AG04449 (cell line): ENCODE data around the gene ENPP7.

Source experiments
- CTCF ChIA-PET: fragments of 350-600 bp; formaldehyde crosslinking; extraction: SDS; loops from one replicate; lab custom pipeline; 2021; ENCODE audit warnings: antibody characterized with exemption; lab: Yijun Ruan, JAX
- POLR2A ChIA-PET: fragments of 400-600, 350-600 bp; formaldehyde crosslinking; extraction: SDS; loops from one replicate; lab custom pipeline; 2020; ENCODE audit warnings: antibody characterized with exemption, inconsistent platforms; lab: Yijun Ruan, JAX
- DNase-seq: peaks from one replicate; pipeline ENCODE4 v3.0.0-alpha.2; 2010; ENCODE audit warnings: low read depth, low spot score
- H3K4me3 ChIP-seq: 2 replicates; pipeline ENCODE4 v1.5.1; 2011; ENCODE audit warnings: low read depth, mild to moderate bottlenecking, control low read depth, low read length
- TF ChIP-seq, protein P1 (sequence below): IDR thresholded peaks from one replicate; pipeline ENCODE4 v1.5.1; 2011; ENCODE audit warnings: mild to moderate bottlenecking, moderate library complexity, low read length, control low read depth, inconsistent platforms; ENCODE audit not compliant: insufficient read depth; ENCODE audit errors: missing control alignments

Gene ENPP7

DNA sequence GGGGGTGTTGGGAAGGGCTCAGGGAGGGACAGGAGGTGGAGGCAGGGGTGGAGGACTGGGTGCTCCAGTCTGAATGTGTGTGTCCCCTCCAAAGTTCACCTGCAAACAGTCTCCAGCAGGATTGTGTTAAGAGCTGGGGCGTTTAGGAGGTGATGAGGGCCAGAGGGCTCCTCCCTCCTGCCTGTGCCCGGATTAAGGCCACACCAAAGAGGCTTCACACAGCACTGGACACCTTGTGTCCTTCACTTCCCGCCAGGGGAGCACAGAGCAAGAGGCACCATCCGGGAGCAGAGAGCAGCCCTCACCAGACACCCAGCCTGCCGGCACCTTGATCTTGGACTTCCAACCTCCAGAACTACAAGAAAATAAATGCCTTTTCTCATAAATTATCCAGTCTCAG is 30.2 kb upstream of the ENPP7 start:
- no peak for DNase-seq
- H3K4me3 ChIP-seq, result no peak overlapping the region
- ChIA-PET CTCF (interaction anchor here (8.0 kb wide), 1 partner anchor 8 kb away, joined by 49 read pairs; no protein-coding TSS in a partner anchor), POLR2A (no interaction called here)
- TF ChIP-seq, protein P1, sequence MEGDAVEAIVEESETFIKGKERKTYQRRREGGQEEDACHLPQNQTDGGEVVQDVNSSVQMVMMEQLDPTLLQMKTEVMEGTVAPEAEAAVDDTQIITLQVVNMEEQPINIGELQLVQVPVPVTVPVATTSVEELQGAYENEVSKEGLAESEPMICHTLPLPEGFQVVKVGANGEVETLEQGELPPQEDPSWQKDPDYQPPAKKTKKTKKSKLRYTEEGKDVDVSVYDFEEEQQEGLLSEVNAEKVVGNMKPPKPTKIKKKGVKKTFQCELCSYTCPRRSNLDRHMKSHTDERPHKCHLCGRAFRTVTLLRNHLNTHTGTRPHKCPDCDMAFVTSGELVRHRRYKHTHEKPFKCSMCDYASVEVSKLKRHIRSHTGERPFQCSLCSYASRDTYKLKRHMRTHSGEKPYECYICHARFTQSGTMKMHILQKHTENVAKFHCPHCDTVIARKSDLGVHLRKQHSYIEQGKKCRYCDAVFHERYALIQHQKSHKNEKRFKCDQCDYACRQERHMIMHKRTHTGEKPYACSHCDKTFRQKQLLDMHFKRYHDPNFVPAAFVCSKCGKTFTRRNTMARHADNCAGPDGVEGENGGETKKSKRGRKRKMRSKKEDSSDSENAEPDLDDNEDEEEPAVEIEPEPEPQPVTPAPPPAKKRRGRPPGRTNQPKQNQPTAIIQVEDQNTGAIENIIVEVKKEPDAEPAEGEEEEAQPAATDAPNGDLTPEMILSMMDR, result no peak

DNA sequence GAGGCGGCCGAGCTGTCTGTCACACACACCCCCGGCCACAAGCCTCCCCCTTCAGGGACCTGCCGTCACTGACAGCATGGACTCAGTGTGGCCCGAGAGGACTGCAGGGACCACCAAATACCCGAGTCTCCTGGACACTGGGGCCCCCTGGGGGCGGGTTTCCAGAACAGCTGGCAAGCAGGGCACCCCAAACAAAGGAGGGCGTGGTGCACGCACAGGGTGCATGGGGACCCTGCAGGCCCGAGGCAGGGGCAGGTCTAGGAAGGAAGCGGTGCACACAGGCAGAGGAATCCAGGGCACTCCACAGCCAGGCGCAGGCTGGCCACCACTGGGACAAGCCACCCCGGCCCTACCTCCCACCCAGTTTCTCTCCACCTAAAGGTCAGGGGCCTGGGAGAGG is 28.7 kb upstream of the ENPP7 start:
- DNase-seq, result no peak
- no peak overlapping the region for H3K4me3 ChIP-seq
- ChIA-PET POLR2A (no interaction called here), CTCF (interaction anchor here (0.8 kb wide), 1 partner anchor 9 kb away, joined by 3 read pairs; no protein-coding TSS in a partner anchor)
- TF ChIP-seq, protein P1, result no peak

DNA sequence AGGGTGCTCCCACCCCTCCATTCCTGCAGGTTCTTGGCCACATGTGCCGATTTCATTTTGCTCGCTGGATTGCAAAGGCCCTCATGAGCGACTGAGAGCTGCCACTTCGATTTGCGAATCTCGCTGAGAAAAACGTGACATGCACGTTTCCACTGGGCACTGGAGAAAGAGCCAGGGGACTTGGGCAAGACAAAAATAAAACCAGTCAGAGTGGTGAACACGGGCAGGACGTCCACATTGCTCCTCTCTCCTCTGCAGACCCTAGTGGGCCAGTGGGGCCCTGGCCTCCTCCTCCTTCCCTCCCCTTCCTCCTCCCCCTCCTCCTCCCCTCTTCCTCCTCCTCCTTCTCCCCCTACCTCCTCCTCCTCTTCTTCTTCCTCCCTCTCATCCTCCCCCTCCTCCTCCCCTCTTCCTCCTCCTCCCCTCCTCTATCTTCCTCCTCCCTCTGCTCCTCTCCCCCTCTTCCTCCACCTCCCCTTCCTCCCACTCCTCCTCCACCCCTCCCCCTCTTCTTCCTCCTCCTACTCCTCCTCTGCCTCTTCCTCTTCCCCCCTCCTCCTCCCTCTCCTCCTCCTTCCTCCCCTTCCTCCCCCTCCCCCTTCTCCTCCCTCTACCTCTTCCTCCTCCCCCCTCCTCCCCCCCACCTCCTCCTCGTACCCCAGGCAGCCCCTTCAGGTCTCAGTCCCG is 28.1 kb upstream of the ENPP7 start:
- TF ChIP-seq, protein P1, result no peak
- DNase-seq, result no peak
- CTCF ChIA-PET, result interaction anchor here (0.8 kb wide), 1 partner anchor 8 kb away, joined by 3 read pairs; no protein-coding TSS in a partner anchor
- POLR2A ChIA-PET, result no interaction called here
- H3K4me3 ChIP-seq, result no peak overlapping the region

DNA sequence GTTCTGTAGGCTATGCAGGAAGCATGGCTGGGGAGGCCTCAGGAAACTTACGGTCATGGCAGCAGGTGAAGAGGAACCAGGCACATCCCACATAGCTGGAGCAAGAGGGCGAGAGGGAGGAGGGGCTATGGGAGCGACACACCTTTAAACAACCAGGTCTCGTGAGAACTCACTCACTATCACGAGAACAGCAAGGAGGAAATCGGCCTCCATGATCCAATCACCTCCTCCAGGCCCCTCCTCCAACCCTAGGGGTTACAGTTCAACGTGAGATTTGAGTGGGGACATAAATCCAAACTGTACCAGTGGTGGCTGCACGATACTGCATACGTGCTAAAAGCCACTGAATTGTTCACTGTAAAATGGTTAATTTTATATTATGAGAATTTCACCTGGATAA is 26.1 kb upstream of the ENPP7 start:
- DNase-seq, result no peak
- TF ChIP-seq, protein P1, result no peak
- no peak overlapping the region for H3K4me3 ChIP-seq
- POLR2A ChIA-PET, result no interaction called here
- CTCF ChIA-PET, result interaction anchor here (0.9 to 1.1 kb wide), 2 partner anchors 9 to 41 kb away, joined by 3 read pairs; no protein-coding TSS in a partner anchor

DNA sequence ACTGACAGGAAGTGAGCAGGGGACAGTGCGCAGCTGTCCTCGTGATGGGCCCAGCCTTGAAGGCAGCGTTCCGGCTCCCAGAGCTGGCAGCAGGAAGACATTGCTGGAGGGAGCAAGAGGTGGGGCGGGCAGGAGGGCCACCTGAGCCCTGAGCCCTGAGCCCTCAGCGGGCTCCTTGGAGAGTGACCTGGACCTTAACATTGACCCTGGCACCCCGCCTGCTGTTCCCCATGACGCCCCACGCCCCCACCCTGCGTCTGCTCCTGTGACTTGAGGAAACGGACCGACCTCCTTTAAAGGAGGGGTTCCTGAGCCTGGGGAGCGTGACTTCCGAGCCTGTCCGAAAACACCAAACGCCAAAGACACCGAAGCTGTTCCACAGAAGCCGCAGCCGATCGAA is 25.1 kb upstream of the ENPP7 start:
- ChIA-PET CTCF (interaction anchor here (1.1 to 1.3 kb wide), 2 partner anchors 40 to 304 kb away, joined by 3 read pairs; no protein-coding TSS in a partner anchor), POLR2A (no interaction called here)
- DNase-seq, result no peak
- no peak overlapping the region for H3K4me3 ChIP-seq
- TF ChIP-seq, protein P1, result no peak
